Stimulated activated CD4-positive, alpha-beta T cell treated with anti-CD3 and anti-CD28 coated beads, Interleukin-2, amount 100 ng/mL, for 24 hours (primary cell): Measurements from ENCODE around the gene DLG2.

Experiments
- DNase-seq, 2 donors: peaks; one replicate each; pipeline ENCODE4 v3.0.0-alpha.2; 2020

DLG2 gene

GRCh38 chr11:83574519-83574918 is 2052.6 kb downstream of the DLG2 start:
- no peak for DNase-seq

GRCh38 chr11:83572581-83573496 is 2054.3 kb downstream of the DLG2 start:
- no peak for DNase-seq

GRCh38 chr11:83571302-83571701 is 2055.8 kb downstream of the DLG2 start:
- no peak for DNase-seq

GRCh38 chr11:83569134-83569805 is 2057.9 kb downstream of the DLG2 start:
- no peak for DNase-seq

GRCh38 chr11:83568516-83568915 is 2058.6 kb downstream of the DLG2 start:
- DNase-seq = no peak

GRCh38 chr11:83566950-83567349 is 2060.2 kb downstream of the DLG2 start:
- DNase-seq = no peak

DNA sequence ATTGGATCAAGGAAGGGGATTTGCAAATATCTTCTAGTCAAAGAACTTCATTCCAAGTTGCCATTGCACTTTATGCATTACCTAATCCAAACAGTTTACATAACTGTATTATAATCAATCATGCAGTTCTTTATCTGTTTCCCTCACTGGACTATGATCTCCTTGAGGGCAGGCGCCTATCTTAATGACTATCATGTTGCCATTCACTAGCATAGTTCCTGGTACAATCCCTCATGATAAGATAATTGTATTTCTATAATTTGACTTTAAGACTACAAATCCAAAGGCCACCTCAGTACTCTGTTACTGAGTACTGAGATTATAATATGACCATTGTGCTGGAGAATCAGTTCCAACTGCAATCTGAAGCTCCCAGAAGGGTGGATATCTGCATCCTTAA is 2062.3 kb downstream of the DLG2 start:
- no peak for DNase-seq

GRCh38 chr11:83558281-83558680 is 2068.9 kb downstream of the DLG2 start:
- no peak for DNase-seq

- DNase-seq = no peak
These were observed 2069.5 kb downstream of the DLG2 start for GRCh38 chr11:83557653-83558052.

DNA sequence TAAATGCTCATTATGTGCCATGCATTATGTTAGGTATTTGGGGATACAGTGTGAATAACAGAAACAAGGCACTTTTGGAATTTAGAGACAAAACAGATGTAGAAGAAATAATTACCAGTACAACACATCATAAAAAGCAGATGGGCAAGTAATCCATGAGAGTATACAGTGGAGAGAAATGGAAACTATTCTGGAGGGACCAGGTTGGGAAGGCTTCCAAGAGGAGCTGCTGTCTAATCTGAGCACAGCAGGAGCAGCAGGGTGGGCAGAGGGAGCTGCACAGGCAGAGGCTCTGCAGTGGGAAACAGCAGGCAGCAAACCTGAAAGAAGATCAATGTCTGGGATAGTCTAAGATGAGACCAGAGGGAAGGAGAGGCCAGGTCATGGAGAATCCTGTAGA is 2072.3 kb downstream of the DLG2 start:
- DNase-seq = no peak

- DNase-seq = no peak
These were observed 2077.0 kb downstream of the DLG2 start for GRCh38 chr11:83549984-83550667.

DNA sequence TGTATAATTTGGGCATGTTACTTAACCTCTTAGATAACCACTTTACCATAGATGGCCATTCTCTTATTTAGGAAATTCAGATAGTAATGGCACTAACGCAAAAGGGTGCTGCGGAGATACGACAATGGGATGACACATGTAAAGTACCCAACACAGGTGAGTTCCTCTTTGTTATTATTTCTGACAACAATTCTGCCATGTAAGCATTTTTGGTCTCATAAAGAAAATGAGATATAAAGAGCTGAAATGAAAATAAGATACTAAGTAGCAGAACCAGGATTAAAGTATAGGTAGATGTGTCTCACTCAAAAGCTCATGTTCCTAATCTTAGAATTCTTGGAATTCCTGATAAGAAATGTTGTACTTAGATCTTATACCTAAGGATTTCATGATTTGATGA is 2080.8 kb downstream of the DLG2 start:
- no peak for DNase-seq

DNA sequence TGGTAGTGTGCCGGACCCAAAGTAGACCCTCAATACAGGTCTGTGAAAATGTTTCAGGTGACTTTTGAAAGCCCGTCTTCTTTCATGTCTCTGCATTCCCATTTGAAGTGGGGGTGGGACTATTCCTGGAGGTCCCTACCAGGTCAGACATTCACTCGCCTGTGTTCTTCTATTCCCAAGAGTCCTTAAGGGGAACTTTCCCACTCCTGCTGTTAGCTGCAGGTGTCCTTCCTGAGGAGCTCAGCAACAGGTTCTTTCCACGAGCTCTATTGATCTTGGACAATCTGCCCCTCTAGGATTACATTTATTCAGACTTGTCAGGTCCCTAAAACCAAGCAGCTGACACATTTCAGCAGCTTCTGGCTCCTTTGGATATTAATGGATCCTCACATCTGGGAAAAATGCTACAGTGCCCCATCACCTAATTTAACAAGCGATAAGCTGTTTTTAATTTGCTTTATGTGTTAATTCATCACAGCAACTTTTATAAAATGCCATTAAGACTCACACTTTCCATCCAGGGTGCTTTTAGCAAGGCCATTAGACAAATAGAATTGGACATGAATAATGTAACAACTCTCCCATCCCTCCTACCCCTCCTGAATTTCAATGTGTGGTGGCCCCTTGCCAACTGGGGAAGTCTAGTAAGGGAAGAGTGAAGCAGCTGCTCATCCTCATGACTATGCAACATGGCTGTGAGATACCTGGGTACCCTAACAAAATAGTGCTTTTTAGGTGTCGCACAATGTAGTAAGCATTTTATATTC is 2081.5 kb downstream of the DLG2 start:
- DNase-seq = no peak

DNA sequence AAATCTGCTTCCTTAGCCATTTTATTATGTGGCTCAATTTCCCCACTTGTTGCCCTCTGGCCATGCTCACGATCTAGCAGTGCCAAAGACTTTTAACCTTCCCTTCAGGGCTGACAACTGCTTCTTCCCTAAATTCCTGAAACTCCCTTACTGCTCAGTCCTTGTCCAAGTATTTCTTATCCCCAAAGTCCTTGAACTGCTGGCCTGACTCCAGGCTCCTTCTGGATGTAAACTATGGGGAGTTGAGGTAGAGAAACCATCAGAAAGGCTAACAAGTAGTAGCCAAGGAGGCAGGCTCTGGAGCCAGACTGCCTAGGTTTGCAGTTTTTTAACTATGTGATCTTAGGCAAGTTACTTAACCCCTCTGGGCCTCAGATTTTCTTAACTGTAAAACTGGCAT is 2082.3 kb downstream of the DLG2 start:
- DNase-seq = no peak

GRCh38 chr11:83543706-83544439 is 2083.3 kb downstream of the DLG2 start:
- DNase-seq = no peak

DNA sequence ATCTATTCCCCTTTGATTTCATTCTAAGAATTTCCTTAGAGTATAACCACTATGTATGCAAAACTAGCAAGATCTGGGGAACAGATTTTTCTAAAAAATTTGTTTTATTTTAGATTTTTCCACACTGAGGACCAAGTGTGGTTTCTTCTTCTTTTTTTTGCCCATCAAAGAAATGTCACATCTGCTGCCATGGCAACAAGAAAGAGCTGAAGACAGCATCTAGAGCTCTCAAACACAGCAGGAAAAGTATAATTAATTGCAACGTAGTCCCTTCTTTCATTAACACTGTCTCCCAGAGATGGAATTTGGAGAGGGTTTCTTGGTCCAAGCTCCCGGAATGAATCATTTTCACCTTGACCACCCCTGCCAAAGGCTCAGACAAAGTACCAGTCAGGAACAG is 2084.3 kb downstream of the DLG2 start:
- no peak for DNase-seq

GRCh38 chr11:83540728-83541127 is 2086.4 kb downstream of the DLG2 start:
- DNase-seq = no peak

GRCh38 chr11:83540112-83540675 is 2086.9 kb downstream of the DLG2 start:
- no peak for DNase-seq

- DNase-seq = no peak
These were observed 2088.9 kb downstream of the DLG2 start for GRCh38 chr11:83538286-83538685.

- no peak for DNase-seq
These were observed 2090.0 kb downstream of the DLG2 start for GRCh38 chr11:83537131-83537610.

DNA sequence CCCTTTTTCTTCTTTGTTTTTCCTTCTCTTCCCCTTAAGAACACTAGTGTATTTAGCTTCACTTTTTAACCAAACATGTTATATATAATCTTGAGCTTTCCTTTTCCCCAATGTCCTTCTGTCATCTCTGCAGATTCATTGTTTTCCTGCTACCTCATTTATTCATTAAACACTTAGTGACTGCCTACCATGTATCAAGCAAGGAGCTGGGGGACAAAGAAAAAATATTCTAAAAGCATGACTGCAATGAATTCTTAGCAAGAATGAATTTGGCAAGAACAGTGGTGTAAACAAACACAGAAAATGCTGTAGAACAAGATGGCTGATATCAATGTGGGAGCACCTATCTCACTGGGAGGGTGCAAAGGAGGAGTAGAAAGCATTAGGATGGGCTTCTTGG is 2094.0 kb downstream of the DLG2 start:
- no peak for DNase-seq

GRCh38 chr11:83528877-83529276 is 2098.3 kb downstream of the DLG2 start:
- no peak for DNase-seq
